Activated naive CD4-positive, alpha-beta T cell treated with anti-CD3 and anti-CD28 coated beads for 36 hours (primary cell): Measurements from ENCODE around the gene CERKL. TPM values are rescaled to one million over a fixed set of nuclear protein-coding genes. Genes with fewer than 3 reads are reported as not detected.

Experiments
- CTCF ChIA-PET: fragments of 350-600 bp; sonication (Branson Sonifier 250); formaldehyde crosslinking; loops from one replicate; lab custom pipeline; 2021; ENCODE audit warnings: antibody characterized with exemption; lab: Charles Lee
- DNase-seq: peaks from one replicate; pipeline ENCODE4 v3.0.0-alpha.2; 2020
- H3K27ac Mint-ChIP-seq: one replicate; pipeline ENCODE4 v1.8.0; 2021; ENCODE audit warnings: mild to moderate bottlenecking, mixed read lengths
- H3K27me3 Mint-ChIP-seq: one replicate; pipeline ENCODE4 v1.8.0; 2021; ENCODE audit warnings: low read depth, mixed read lengths
- H3K36me3 Mint-ChIP-seq: one replicate; pipeline ENCODE4 v1.8.0; 2021; ENCODE audit warnings: low read depth, mixed read lengths
- H3K4me1 Mint-ChIP-seq: one replicate; pipeline ENCODE4 v1.8.0; 2021; ENCODE audit warnings: low read depth, mixed read lengths
- H3K4me3 Mint-ChIP-seq: one replicate; pipeline ENCODE4 v1.8.0; 2021; ENCODE audit warnings: mild to moderate bottlenecking, moderate library complexity, mixed read lengths
- H3K9me3 Mint-ChIP-seq: one replicate; pipeline ENCODE4 v1.8.0; 2021; ENCODE audit warnings: mixed read lengths
- intact Hi-C: fragments of 100-400 bp; cut with micrococcal nuclease; formaldehyde crosslinking; loops from one replicate; pipeline ENCODE4 v1.15.1; 2023
- total RNA-seq, 2 experiments: library from RNA; stranded (reverse); gene quantifications; one replicate each; pipeline ENCODE4 v1.2.3, GENCODE V29; 2021

The CERKL gene
- total RNA-seq, 2 experiments from 2014 or later, result 0.14 TPM; not detected in 1

- CTCF ChIA-PET, result no interaction called here
- Mint-ChIP-seq H3K36me3 (peaks cover 6% of the 10 kb centered on the region), H3K27me3 (peaks cover 45% of the 10 kb centered on the region), H3K9me3 (no peaks in the 10 kb centered on the region), H3K27ac (no peak overlapping the region), H3K4me3 (no peak overlapping the region), H3K4me1 (peaks cover 25% of the 10 kb centered on the region)
- intact Hi-C loops, result no loop called here
- no peak for DNase-seq
Observed at GRCh38 chr2:181674461-181674860, 17.6 kb upstream of the CERKL start.

- Mint-ChIP-seq H3K27me3 (peaks cover 40% of the 10 kb centered on the region), H3K36me3 (no peaks in the 10 kb centered on the region), H3K9me3 (no peaks in the 10 kb centered on the region), H3K4me1 (peaks cover 15% of the 10 kb centered on the region), H3K27ac (no peak overlapping the region), H3K4me3 (no peak overlapping the region)
- DNase-seq, result no peak
- CTCF ChIA-PET, result interaction anchor here (0.9 kb wide), 1 partner anchor 616 kb away, joined by 4 read pairs; no protein-coding TSS in a partner anchor
- intact Hi-C loops, result no loop called here
Observed at GRCh38 chr2:181673173-181673572, 16.3 kb upstream of the CERKL start.

GRCh38 chr2:181672255-181673008, 15.5 kb upstream of the CERKL start:
- no peak for DNase-seq
- CTCF ChIA-PET, result no interaction called here
- H3K4me1 Mint-ChIP-seq, result peaks cover 11% of the 10 kb centered on the region
- no peaks in the 10 kb centered on the region for H3K9me3 Mint-ChIP-seq
- no peak overlapping the region for H3K4me3 Mint-ChIP-seq
- peaks cover 38% of the 10 kb centered on the region for H3K27me3 Mint-ChIP-seq
- intact Hi-C loops, result loop anchor here (1.0 kb wide), 1 partner anchor 8 kb away; the partner anchor contains the start of gene NEUROD1
- H3K36me3 Mint-ChIP-seq, result no peaks in the 10 kb centered on the region
- no peak overlapping the region for H3K27ac Mint-ChIP-seq

GRCh38 chr2:181670632-181671031, 13.7 kb upstream of the CERKL start:
- H3K36me3 Mint-ChIP-seq, result peaks cover 1% of the 10 kb centered on the region
- H3K9me3 Mint-ChIP-seq, result peaks cover 11% of the 10 kb centered on the region
- intact Hi-C loops, result no loop called here
- H3K27ac Mint-ChIP-seq, result no peak overlapping the region
- CTCF ChIA-PET, result interaction anchor here (1.7 kb wide), 1 partner anchor 12 kb away, joined by 3 read pairs; no protein-coding TSS in a partner anchor
- peaks cover 11% of the 10 kb centered on the region for H3K4me1 Mint-ChIP-seq
- H3K4me3 Mint-ChIP-seq, result no peak overlapping the region
- peaks cover 39% of the 10 kb centered on the region for H3K27me3 Mint-ChIP-seq
- DNase-seq, result no peak

GRCh38 chr2:181667234-181667633, 10.3 kb upstream of the CERKL start:
- Mint-ChIP-seq H3K4me1 (peaks cover 1% of the 10 kb centered on the region), H3K27me3 (peaks cover 30% of the 10 kb centered on the region), H3K27ac (no peak overlapping the region), H3K36me3 (peaks cover 3% of the 10 kb centered on the region), H3K9me3 (peaks cover 15% of the 10 kb centered on the region), H3K4me3 (no peak overlapping the region)
- intact Hi-C loops, result no loop called here
- CTCF ChIA-PET, result interaction anchor here (1.0 kb wide), 1 partner anchor 48 kb away, joined by 3 read pairs; no protein-coding TSS in a partner anchor
- DNase-seq, result no peak

- peaks cover 15% of the 10 kb centered on the region for H3K9me3 Mint-ChIP-seq
- DNase-seq, result no peak
- peaks cover 20% of the 10 kb centered on the region for H3K27me3 Mint-ChIP-seq
- H3K4me3 Mint-ChIP-seq, result no peak overlapping the region
- H3K27ac Mint-ChIP-seq, result no peak overlapping the region
- H3K4me1 Mint-ChIP-seq, result peaks cover under 1% of the 10 kb centered on the region
- H3K36me3 Mint-ChIP-seq, result peaks cover 3% of the 10 kb centered on the region
- CTCF ChIA-PET, result no interaction called here
- intact Hi-C loops, result no loop called here
Observed at GRCh38 chr2:181662287-181662686, 5.4 kb upstream of the CERKL start.

GRCh38 chr2:181660181-181660580, 3.3 kb upstream of the CERKL start:
- H3K9me3 Mint-ChIP-seq, result no peaks in the 10 kb centered on the region
- no peaks in the 10 kb centered on the region for H3K36me3 Mint-ChIP-seq
- intact Hi-C loops, result no loop called here
- peaks cover 21% of the 10 kb centered on the region for H3K27me3 Mint-ChIP-seq
- peaks cover 6% of the 10 kb centered on the region for H3K4me1 Mint-ChIP-seq
- DNase-seq, result no peak
- CTCF ChIA-PET, result no interaction called here
- no peak overlapping the region for H3K27ac Mint-ChIP-seq
- no peak overlapping the region for H3K4me3 Mint-ChIP-seq

- no peaks in the 10 kb centered on the region for H3K36me3 Mint-ChIP-seq
- intact Hi-C loops, result no loop called here
- CTCF ChIA-PET, result interaction anchor here (0.7 to 2.5 kb wide), 4 partner anchors 10 to 56 kb away, joined by 3 to 10 read pairs (median 3); no protein-coding TSS in a partner anchor
- no peak overlapping the region for H3K27ac Mint-ChIP-seq
- peaks cover 26% of the 10 kb centered on the region for H3K27me3 Mint-ChIP-seq
- no peak overlapping the region for H3K4me3 Mint-ChIP-seq
- H3K9me3 Mint-ChIP-seq, result no peaks in the 10 kb centered on the region
- DNase-seq, result no peak
- peaks cover 6% of the 10 kb centered on the region for H3K4me1 Mint-ChIP-seq
Observed at GRCh38 chr2:181658444-181658843, 1.5 kb upstream of the CERKL start.

GRCh38 chr2:181657379-181657778, 474 bp upstream of the CERKL start:
- H3K27ac Mint-ChIP-seq, result no peak overlapping the region
- H3K36me3 Mint-ChIP-seq, result no peaks in the 10 kb centered on the region
- peak overlapping the region; percentile 64 for H3K4me3 Mint-ChIP-seq
- peaks cover 26% of the 10 kb centered on the region for H3K27me3 Mint-ChIP-seq
- CTCF ChIA-PET, result interaction anchor here (0.7 to 2.5 kb wide), 3 partner anchors 10 to 57 kb away, joined by 3 to 10 read pairs (median 3); no protein-coding TSS in a partner anchor
- DNase-seq, result no peak
- intact Hi-C loops, result no loop called here
- no peaks in the 10 kb centered on the region for H3K9me3 Mint-ChIP-seq
- H3K4me1 Mint-ChIP-seq, result peaks cover 6% of the 10 kb centered on the region

- Mint-ChIP-seq H3K27me3 (peaks cover 32% of the 10 kb centered on the region), H3K9me3 (no peaks in the 10 kb centered on the region), H3K27ac (no peak overlapping the region), H3K4me3 (no peak overlapping the region), H3K4me1 (peaks cover 6% of the 10 kb centered on the region), H3K36me3 (no peaks in the 10 kb centered on the region)
- CTCF ChIA-PET, result interaction anchor here (1.1 kb wide), 1 partner anchor 60 kb away, joined by 5 read pairs; no protein-coding TSS in a partner anchor
- no peak for DNase-seq
- intact Hi-C loops, result no loop called here
Observed at GRCh38 chr2:181655519-181655918, 1.4 kb downstream of the CERKL start.

- CTCF ChIA-PET, result no interaction called here
- Mint-ChIP-seq H3K27ac (no peak overlapping the region), H3K27me3 (peaks cover 15% of the 10 kb centered on the region), H3K36me3 (no peaks in the 10 kb centered on the region), H3K9me3 (no peaks in the 10 kb centered on the region), H3K4me1 (no peaks in the 10 kb centered on the region), H3K4me3 (no peak overlapping the region)
- no peak for DNase-seq
- intact Hi-C loops, result no loop called here
Observed at GRCh38 chr2:181649436-181649979, 7.4 kb downstream of the CERKL start.

- DNase-seq, result no peak
- CTCF ChIA-PET, result interaction anchor here (0.7 to 1.5 kb wide), 2 partner anchors 10 to 96 kb away, joined by 3 read pairs; no protein-coding TSS in a partner anchor
- intact Hi-C loops, result no loop called here
- Mint-ChIP-seq H3K9me3 (no peaks in the 10 kb centered on the region), H3K4me3 (no peak overlapping the region), H3K4me1 (no peaks in the 10 kb centered on the region), H3K27ac (no peak overlapping the region), H3K27me3 (peaks cover 18% of the 10 kb centered on the region), H3K36me3 (no peaks in the 10 kb centered on the region)
Observed at GRCh38 chr2:181648478-181649155, 8.3 kb downstream of the CERKL start.
